Peyer's patch (tissue), 4 donors: ENCODE data around the gene FOXO1. TPM values are rescaled to one million over a fixed set of nuclear protein-coding genes. Genes with fewer than 3 reads are reported as not detected.

Experiments used
- DNase-seq, 3 donors: peaks; one replicate each; pipeline ENCODE4 v3.0.0-alpha.2; 2017 to 2019
- H3K27ac ChIP-seq, 4 donors: fragments of 200-600 bp; sonication (generic); one replicate each; pipeline ENCODE4 v1.5.1; 2016 to 2019
- H3K27me3 ChIP-seq, 2 donors: fragments of 200-600 bp; sonication (generic); one replicate each; pipeline ENCODE4 v1.5.1; 2019
- H3K36me3 ChIP-seq, 3 donors: fragments of 200-600 bp; sonication (generic); one replicate each; pipeline ENCODE4 v1.5.1; 2016 to 2019
- H3K4me1 ChIP-seq, 4 donors: fragments of 200-600 bp; sonication (generic); one replicate each; pipeline ENCODE4 v1.5.1; 2016 to 2019
- H3K4me3 ChIP-seq, 4 donors: fragments of 200-600 bp; sonication (generic); 1 replicate in 3 of 4; 2 replicates in 1 of 4; pipeline ENCODE4 v1.5.1; 2016 to 2019; ENCODE audit warnings: mild to moderate bottlenecking in 1 of 4
- H3K9me3 ChIP-seq, 4 donors: fragments of 200-600 bp; sonication (generic); one replicate each; pipeline ENCODE4 v1.5.1; 2016 to 2019; ENCODE audit warnings: mild to moderate bottlenecking in 1 of 4
- POLR2A ChIP-seq, 2 donors: fragments of 450-650 bp; IDR thresholded peaks; one replicate each; pipeline ENCODE4 v1.5.1; 2017; ENCODE audit warnings: antibody characterized with exemption in 2 of 2, mild to moderate bottlenecking in 2 of 2, moderate library complexity in 2 of 2
- total RNA-seq, 4 donors: library from RNA; depleted of rRNA; stranded (reverse); fragments of >200 nt; gene quantifications; one replicate each; pipeline ENCODE4 v1.1.0, GENCODE V29; 2016
- TF ChIP-seq, protein P1 (sequence below), 6 experiments: fragments of 450-650 bp in 4 of 6; fragments of 200-600 bp in 2 of 6; sonication (generic) in 1 of 6; IDR thresholded peaks; one replicate each; pipeline ENCODE4 v1.5.1; 2017 to 2019; ENCODE audit warnings: antibody characterized with exemption in 6 of 6, mild to moderate bottlenecking in 3 of 6, moderate library complexity in 1 of 6

The FOXO1 gene
- total RNA-seq, 4 donors from 2014 or later: 22.2 to 32.2 (median 26.8) TPM

DNA sequence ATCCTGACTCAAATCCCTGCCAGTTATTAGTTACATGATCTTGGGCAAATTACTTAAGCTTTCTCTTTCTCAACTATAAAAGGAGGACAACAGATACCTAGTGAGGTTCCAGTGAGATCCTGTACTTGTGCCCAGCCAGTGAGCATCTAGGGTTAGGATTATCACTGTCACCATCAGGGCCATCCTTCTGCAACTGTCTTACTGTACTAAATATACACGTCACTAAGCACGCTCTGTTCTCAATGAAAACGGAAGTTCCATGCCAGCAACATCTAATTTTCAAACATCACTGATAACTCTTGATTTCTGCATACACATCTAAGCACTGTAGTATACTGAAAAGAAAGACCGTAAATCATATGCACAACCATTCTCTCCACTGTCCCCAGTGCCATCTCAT lies 70.0 kb downstream of the FOXO1 start:
- no peak overlapping the region for H3K4me3 ChIP-seq
- no peaks in the 10 kb centered on the region for H3K9me3 ChIP-seq
- H3K27ac ChIP-seq: no peak overlapping the region
- no peaks in the 10 kb centered on the region for H3K36me3 ChIP-seq
- peaks cover 0 to 16% (median 3%) of the 10 kb centered on the region in 4 donors for H3K4me1 ChIP-seq
- no peaks in the 10 kb centered on the region for H3K27me3 ChIP-seq
- TF ChIP-seq, protein P1, sequence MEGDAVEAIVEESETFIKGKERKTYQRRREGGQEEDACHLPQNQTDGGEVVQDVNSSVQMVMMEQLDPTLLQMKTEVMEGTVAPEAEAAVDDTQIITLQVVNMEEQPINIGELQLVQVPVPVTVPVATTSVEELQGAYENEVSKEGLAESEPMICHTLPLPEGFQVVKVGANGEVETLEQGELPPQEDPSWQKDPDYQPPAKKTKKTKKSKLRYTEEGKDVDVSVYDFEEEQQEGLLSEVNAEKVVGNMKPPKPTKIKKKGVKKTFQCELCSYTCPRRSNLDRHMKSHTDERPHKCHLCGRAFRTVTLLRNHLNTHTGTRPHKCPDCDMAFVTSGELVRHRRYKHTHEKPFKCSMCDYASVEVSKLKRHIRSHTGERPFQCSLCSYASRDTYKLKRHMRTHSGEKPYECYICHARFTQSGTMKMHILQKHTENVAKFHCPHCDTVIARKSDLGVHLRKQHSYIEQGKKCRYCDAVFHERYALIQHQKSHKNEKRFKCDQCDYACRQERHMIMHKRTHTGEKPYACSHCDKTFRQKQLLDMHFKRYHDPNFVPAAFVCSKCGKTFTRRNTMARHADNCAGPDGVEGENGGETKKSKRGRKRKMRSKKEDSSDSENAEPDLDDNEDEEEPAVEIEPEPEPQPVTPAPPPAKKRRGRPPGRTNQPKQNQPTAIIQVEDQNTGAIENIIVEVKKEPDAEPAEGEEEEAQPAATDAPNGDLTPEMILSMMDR (IDR thresholded peaks at IDR 0.05): no peak
- no peak for TF ChIP-seq POLR2A (IDR thresholded peaks at IDR 0.05)
- DNase-seq: no peak

- DNase-seq: no peak
- peak overlapping the region in 1 of 4 donors; percentile 20 for H3K27ac ChIP-seq
- H3K27me3 ChIP-seq: no peaks in the 10 kb centered on the region
- H3K4me1 ChIP-seq: peaks cover 0 to 16% (median 5%) of the 10 kb centered on the region in 4 donors
- H3K9me3 ChIP-seq: no peaks in the 10 kb centered on the region
- H3K36me3 ChIP-seq: no peaks in the 10 kb centered on the region
- H3K4me3 ChIP-seq: no peak overlapping the region
- no peak for TF ChIP-seq POLR2A (IDR thresholded peaks at IDR 0.05)
These were observed 70.7 kb downstream of the FOXO1 start for GRCh38 chr13:40595693-40596092.

GRCh38 chr13:40592035-40592434 lies 74.4 kb downstream of the FOXO1 start:
- H3K36me3 ChIP-seq: no peaks in the 10 kb centered on the region
- peaks cover 0 to 31% (median 17%) of the 10 kb centered on the region in 4 donors for H3K4me1 ChIP-seq
- no peaks in the 10 kb centered on the region for H3K9me3 ChIP-seq
- no peak overlapping the region for H3K4me3 ChIP-seq
- no peaks in the 10 kb centered on the region for H3K27me3 ChIP-seq
- H3K27ac ChIP-seq: no peak overlapping the region
- DNase-seq: no peak
- TF ChIP-seq POLR2A (IDR thresholded peaks at IDR 0.05): no peak
- TF ChIP-seq, protein P1 (IDR thresholded peaks at IDR 0.05): no peak

- DNase-seq: no peak
- H3K9me3 ChIP-seq: no peaks in the 10 kb centered on the region
- no peaks in the 10 kb centered on the region for H3K27me3 ChIP-seq
- no peak for TF ChIP-seq POLR2A (IDR thresholded peaks at IDR 0.05)
- TF ChIP-seq, protein P1 (IDR thresholded peaks at IDR 0.05): no peak
- peaks cover 0 to 37% (median 18%) of the 10 kb centered on the region in 4 donors for H3K4me1 ChIP-seq
- no peak overlapping the region for H3K4me3 ChIP-seq
- peak overlapping the region in 1 of 4 donors; percentile 70 for H3K27ac ChIP-seq
- no peaks in the 10 kb centered on the region for H3K36me3 ChIP-seq
These were observed 75.3 kb downstream of the FOXO1 start for GRCh38 chr13:40591091-40591490.

- peaks cover 0 to 43% (median 21%) of the 10 kb centered on the region in 4 donors for H3K4me1 ChIP-seq
- TF ChIP-seq, protein P1 (IDR thresholded peaks at IDR 0.05): no peak
- TF ChIP-seq POLR2A (IDR thresholded peaks at IDR 0.05): no peak
These were observed 76.2 kb downstream of the FOXO1 start for GRCh38 chr13:40590112-40590862.

More at GRCh38 chr13:40590112-40590862, 76.2 kb downstream of the FOXO1 start:
- no peaks in the 10 kb centered on the region for H3K9me3 ChIP-seq
- peak overlapping the region in 2 of 4 donors; percentile 29 to 70 for H3K27ac ChIP-seq
- no peaks in the 10 kb centered on the region for H3K36me3 ChIP-seq
- H3K27me3 ChIP-seq: no peaks in the 10 kb centered on the region
- H3K4me3 ChIP-seq: peak overlapping the region in 1 of 4 donors; percentile 6
- DNase-seq: no peak
